GM18867 (cell line): ENCODE measurements around the gene IER2.
"Not testable (repeated sequence)": the region's sequence is repeated elsewhere in the genome, so short reads cannot be mapped to it uniquely, and the experiment has no call there.

Experiments used
- ATAC-seq: cut with Tn5 transposase; IDR thresholded peaks from one replicate; pipeline ENCODE4 v1.9.1; 2021; ENCODE audit warnings: mild to moderate bottlenecking, moderate library complexity; ENCODE audit not compliant: unreplicated experiment

The IER2 gene

DNA sequence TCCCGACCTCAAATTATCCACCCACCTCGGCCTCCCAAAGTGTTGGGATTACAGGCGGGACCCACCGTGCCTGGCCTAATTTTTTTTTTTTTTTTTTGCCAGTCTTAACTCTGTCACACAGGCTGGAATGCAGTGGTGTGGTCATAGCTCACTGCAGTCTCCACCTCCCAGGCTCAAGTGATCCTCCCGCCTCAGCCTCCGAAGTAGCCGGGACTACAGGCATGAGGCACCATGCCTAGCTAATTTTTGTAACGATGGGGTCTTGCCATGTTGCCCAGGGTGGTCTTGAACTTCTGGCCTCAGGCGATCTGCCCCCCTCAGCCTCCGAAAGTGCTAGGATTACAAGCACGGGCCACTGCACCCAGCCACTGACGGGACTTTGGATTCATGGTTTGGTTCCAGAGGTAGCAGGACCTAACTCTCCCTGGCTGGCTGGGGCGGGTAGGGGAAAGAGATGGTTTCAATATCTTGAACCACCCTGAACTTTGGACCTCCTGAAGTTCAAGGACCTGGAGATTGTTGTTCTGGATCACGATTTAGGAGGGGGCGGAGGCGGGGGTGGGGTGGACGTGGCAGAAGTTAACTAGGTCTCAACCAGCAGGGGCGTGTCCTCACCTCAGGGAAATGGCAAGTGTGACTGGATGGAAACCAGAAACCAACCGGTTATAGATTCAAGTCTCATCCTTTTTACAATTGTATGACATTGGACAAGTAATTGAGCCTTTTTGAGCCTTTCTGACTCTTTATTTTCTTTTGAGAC is 40.8 kb downstream of the IER2 start:
- ATAC-seq, result no peak

DNA sequence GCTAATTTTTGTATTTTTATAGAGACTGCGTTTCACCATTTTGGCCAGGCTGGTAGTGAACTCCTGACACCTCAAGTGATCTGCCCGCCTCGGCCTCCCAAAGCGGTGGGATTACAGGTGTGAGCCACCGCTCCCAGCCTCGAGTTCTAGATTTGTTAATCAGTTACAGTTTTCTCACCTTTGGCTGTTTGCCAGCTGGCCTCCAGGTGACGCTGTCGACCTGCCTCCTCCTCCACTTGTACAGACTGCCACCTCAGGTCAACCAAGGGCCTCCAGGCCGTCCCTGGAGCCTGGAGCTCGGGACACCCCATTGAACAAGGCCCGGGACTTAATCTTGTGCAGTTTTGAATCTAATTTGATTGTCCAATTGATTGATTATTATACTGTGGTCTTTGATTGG is 45.5 kb downstream of the IER2 start:
- ATAC-seq, result no peak

DNA sequence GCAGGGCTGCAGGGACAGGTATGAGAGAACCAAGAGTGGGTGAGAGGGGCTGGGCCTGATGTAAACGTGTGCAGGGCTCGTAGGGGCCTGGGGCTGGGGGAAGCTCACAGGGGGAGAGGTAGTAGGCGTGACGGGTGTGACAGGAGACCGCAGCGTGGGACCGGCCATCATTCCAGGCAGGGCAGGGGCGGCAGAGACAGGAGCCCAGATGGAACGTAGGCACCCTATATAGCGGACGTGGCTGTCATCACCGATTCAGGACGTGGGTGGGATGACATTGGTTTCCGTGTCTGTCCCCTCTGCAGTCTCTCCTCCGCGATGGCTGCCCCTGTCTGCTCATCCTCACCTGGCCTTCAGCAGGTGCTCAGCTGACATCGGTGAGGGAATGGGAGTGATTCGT is 48.4 kb downstream of the IER2 start:
- no peak for ATAC-seq

DNA sequence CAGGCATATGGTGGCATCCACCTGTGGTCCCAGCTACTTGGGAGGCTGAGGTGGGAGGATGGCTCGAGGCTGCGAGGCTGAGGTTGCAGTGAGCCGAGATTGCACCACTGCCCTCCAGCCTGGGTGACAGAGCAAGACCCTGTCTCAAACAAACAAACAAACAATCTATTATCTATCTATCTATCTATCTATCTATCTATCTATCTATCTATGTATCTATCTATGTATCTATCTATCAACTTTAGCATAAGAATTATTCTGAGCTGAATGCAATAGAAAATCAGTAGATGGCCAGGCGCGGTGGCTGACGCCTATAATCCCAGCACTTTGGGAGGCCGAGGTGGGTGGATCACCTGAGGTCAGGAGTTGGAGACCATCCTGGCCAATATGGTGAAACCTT is 51.9 kb downstream of the IER2 start:
- not testable (repeated sequence) for ATAC-seq
